K562 (cell line): ENCODE results near the gene TRIM40.

Experiments used
- HCFC1 ChIP-seq: IDR thresholded peaks from 2 replicates; pipeline ENCODE4 v1.6.1; 2012; ENCODE audit warnings: low read depth, low read length, improper control_type of control experiment
- KLF13 ChIP-seq: fragments of 450-650 bp; IDR thresholded peaks from 2 replicates; pipeline ENCODE4 v1.6.1; 2016; ENCODE audit warnings: missing genetic modification characterization, low read depth, mild to moderate bottlenecking, missing compliant biosample characterization, moderate library complexity, borderline replicate concordance
- LARP7 ChIP-seq: fragments of 450-650 bp; IDR thresholded peaks from 2 replicates; pipeline ENCODE4 v1.6.1; 2016
- NR4A1 ChIP-seq, 2 experiments: fragments of 250-450 bp in 1 of 2; fragments of 450-650 bp in 1 of 2; sonication (Bioruptor Pico) in 1 of 2; IDR thresholded peaks; 2 replicates each; pipeline versions ENCODE4 v1.4.0 to v1.6.1; 2016 to 2020; ENCODE audit warnings: mild to moderate bottlenecking in 2 of 2, missing compliant biosample characterization in 1 of 2, missing genetic modification characterization in 1 of 2, moderate library complexity in 1 of 2
- RAD21 ChIP-seq, 2 experiments: fragments of 250-450 bp in 1 of 2; fragments of 450-650 bp in 1 of 2; sonication (Bioruptor Pico) in 1 of 2; formaldehyde crosslinking in 1 of 2; IDR thresholded peaks in 1 of 2; conservative IDR thresholded peaks in 1 of 2; 2 replicates each; pipeline versions ENCODE4 v1.4.0 to v1.8.0; 2020 to 2022; ENCODE audit warnings: mild to moderate bottlenecking in 2 of 2, moderate library complexity in 1 of 2
- SAP30 ChIP-seq: fragments of 200-600 bp; sonication (generic); IDR thresholded peaks from 2 replicates; pipeline ENCODE4 v1.6.1; 2012; ENCODE audit warnings: borderline replicate concordance, low read depth, mild to moderate bottlenecking, moderate library complexity, low read length, control low read depth, inconsistent platforms; ENCODE audit not compliant: insufficient read depth, poor library complexity, severe bottlenecking
- TAF7 ChIP-seq: fragments of 450-650 bp; IDR thresholded peaks from 2 replicates; pipeline ENCODE4 v1.6.1; 2016; ENCODE audit warnings: missing genetic modification characterization, missing compliant biosample characterization
- ZC3H11A ChIP-seq: IDR thresholded peaks from 2 replicates; pipeline ENCODE4 v1.6.1; 2012; ENCODE audit warnings: low read depth, low read length, improper control_type of control experiment
- ZNF764 ChIP-seq: fragments of 250-450 bp; sonication (Bioruptor Pico); IDR thresholded peaks from 2 replicates; pipeline ENCODE4 v1.4.0; 2020; ENCODE audit warnings: low read depth, mild to moderate bottlenecking, moderate library complexity
- TF ChIP-seq, protein P1 (sequence below): sonication (generic); formaldehyde crosslinking; IDR thresholded peaks from 2 replicates; pipeline ENCODE4 v1.8.1; 2023; ENCODE audit warnings: mild to moderate bottlenecking, missing genetic modification reagents
- TF ChIP-seq, protein P2 (sequence below), 2 experiments: fragments of 450-650 bp; formaldehyde crosslinking in 1 of 2; IDR thresholded peaks; 2 replicates each; pipeline versions ENCODE4 v1.4.0 to v1.6.1; 2014 to 2020; ENCODE audit warnings: mild to moderate bottlenecking in 2 of 2, borderline replicate concordance in 1 of 2, low read depth in 1 of 2
- TF ChIP-seq, protein P3 (sequence below): fragments of 450-650 bp; IDR thresholded peaks from 2 replicates; pipeline ENCODE4 v1.6.1; 2017; ENCODE audit warnings: mild to moderate bottlenecking, moderate library complexity
- TF ChIP-seq, protein P4 (sequence below), 3 experiments: IDR thresholded peaks in 2 of 3; conservative IDR thresholded peaks in 1 of 3; 2 replicates each; pipeline ENCODE4 v1.5.1; 2011 to 2012; ENCODE audit warnings: low read length in 3 of 3, mild to moderate bottlenecking in 3 of 3, control low read depth in 2 of 3, improper control_type of control experiment in 1 of 3, inconsistent platforms in 1 of 3, low read depth in 1 of 3, mixed read lengths in 1 of 3, moderate library complexity in 1 of 3; ENCODE audit not compliant: insufficient read depth in 2 of 3
- TF ChIP-seq, protein P5 (sequence below): sonication (generic); formaldehyde crosslinking; IDR thresholded peaks from 2 replicates; pipeline ENCODE4 v1.8.0; 2022; ENCODE audit warnings: mild to moderate bottlenecking, missing genetic modification reagents

DNA sequence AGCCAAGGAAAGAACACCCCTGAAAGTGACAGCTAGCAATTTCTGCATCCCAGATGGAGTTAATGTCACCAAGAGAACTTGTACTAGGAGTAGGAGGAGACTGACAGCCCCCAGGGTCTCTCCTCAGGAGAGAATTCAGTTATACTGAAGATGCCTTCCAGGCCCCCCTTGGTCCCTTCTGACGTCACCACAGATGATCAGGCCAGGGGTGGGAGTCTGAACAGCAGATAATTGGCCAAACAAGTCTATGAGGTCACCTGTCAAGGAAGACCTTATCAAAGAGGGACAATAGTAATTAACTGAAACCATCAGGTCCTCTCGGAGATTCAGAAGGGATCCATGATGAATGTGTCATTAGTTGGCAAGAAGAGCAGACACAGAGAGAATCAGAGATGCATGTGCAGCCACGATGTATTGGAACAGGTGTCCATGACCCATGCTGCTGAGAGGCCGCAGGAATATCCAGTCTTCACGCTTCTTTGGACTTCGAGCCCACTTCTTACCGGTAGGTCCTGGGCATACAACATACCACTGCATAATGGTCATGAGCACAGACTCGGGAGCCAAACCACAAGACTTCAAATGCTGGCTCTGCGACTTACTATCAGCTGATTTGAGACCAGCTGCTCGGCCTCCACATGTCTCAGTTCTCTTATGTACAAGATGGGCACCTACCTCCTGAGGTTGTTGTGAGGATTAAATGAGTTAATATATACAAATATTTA lies 14.9 kb downstream of the TRIM40 start:
- TF ChIP-seq, protein P1, sequence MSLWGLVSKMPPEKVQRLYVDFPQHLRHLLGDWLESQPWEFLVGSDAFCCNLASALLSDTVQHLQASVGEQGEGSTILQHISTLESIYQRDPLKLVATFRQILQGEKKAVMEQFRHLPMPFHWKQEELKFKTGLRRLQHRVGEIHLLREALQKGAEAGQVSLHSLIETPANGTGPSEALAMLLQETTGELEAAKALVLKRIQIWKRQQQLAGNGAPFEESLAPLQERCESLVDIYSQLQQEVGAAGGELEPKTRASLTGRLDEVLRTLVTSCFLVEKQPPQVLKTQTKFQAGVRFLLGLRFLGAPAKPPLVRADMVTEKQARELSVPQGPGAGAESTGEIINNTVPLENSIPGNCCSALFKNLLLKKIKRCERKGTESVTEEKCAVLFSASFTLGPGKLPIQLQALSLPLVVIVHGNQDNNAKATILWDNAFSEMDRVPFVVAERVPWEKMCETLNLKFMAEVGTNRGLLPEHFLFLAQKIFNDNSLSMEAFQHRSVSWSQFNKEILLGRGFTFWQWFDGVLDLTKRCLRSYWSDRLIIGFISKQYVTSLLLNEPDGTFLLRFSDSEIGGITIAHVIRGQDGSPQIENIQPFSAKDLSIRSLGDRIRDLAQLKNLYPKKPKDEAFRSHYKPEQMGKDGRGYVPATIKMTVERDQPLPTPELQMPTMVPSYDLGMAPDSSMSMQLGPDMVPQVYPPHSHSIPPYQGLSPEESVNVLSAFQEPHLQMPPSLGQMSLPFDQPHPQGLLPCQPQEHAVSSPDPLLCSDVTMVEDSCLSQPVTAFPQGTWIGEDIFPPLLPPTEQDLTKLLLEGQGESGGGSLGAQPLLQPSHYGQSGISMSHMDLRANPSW (CRISPR knock-in tag), result no peak
- TF ChIP-seq SAP30, result no peak
- no peak for TF ChIP-seq RAD21 (CRISPR knock-in tag; conservative IDR thresholded peaks at IDR 0.05 in 1 of 2, IDR thresholded peaks at IDR 0.05 in 1 of 2)
- TF ChIP-seq, protein P2, sequence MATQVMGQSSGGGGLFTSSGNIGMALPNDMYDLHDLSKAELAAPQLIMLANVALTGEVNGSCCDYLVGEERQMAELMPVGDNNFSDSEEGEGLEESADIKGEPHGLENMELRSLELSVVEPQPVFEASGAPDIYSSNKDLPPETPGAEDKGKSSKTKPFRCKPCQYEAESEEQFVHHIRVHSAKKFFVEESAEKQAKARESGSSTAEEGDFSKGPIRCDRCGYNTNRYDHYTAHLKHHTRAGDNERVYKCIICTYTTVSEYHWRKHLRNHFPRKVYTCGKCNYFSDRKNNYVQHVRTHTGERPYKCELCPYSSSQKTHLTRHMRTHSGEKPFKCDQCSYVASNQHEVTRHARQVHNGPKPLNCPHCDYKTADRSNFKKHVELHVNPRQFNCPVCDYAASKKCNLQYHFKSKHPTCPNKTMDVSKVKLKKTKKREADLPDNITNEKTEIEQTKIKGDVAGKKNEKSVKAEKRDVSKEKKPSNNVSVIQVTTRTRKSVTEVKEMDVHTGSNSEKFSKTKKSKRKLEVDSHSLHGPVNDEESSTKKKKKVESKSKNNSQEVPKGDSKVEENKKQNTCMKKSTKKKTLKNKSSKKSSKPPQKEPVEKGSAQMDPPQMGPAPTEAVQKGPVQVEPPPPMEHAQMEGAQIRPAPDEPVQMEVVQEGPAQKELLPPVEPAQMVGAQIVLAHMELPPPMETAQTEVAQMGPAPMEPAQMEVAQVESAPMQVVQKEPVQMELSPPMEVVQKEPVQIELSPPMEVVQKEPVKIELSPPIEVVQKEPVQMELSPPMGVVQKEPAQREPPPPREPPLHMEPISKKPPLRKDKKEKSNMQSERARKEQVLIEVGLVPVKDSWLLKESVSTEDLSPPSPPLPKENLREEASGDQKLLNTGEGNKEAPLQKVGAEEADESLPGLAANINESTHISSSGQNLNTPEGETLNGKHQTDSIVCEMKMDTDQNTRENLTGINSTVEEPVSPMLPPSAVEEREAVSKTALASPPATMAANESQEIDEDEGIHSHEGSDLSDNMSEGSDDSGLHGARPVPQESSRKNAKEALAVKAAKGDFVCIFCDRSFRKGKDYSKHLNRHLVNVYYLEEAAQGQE (IDR thresholded peaks at IDR 0.05; ENCODE audit: borderline replicate concordance), result no peak
- TF ChIP-seq, protein P2 (CRISPR knock-in tag; IDR thresholded peaks at IDR 0.05; ENCODE audit: low read depth), result no peak
- TF ChIP-seq HCFC1, result no peak
- no peak for TF ChIP-seq ZNF764 (CRISPR knock-in tag)
- TF ChIP-seq, protein P3, sequence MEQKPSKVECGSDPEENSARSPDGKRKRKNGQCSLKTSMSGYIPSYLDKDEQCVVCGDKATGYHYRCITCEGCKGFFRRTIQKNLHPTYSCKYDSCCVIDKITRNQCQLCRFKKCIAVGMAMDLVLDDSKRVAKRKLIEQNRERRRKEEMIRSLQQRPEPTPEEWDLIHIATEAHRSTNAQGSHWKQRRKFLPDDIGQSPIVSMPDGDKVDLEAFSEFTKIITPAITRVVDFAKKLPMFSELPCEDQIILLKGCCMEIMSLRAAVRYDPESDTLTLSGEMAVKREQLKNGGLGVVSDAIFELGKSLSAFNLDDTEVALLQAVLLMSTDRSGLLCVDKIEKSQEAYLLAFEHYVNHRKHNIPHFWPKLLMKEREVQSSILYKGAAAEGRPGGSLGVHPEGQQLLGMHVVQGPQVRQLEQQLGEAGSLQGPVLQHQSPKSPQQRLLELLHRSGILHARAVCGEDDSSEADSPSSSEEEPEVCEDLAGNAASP, result no peak
- TF ChIP-seq, protein P4, sequence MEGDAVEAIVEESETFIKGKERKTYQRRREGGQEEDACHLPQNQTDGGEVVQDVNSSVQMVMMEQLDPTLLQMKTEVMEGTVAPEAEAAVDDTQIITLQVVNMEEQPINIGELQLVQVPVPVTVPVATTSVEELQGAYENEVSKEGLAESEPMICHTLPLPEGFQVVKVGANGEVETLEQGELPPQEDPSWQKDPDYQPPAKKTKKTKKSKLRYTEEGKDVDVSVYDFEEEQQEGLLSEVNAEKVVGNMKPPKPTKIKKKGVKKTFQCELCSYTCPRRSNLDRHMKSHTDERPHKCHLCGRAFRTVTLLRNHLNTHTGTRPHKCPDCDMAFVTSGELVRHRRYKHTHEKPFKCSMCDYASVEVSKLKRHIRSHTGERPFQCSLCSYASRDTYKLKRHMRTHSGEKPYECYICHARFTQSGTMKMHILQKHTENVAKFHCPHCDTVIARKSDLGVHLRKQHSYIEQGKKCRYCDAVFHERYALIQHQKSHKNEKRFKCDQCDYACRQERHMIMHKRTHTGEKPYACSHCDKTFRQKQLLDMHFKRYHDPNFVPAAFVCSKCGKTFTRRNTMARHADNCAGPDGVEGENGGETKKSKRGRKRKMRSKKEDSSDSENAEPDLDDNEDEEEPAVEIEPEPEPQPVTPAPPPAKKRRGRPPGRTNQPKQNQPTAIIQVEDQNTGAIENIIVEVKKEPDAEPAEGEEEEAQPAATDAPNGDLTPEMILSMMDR (IDR thresholded peaks at IDR 0.05 in 2 of 3, conservative IDR thresholded peaks at IDR 0.05 in 1 of 3; ENCODE audit: insufficient read depth in 2 of 3, low read depth in 1 of 3, low read length in 3 of 3), result no peak
- TF ChIP-seq KLF13 (tag), result no peak
- TF ChIP-seq, protein P5, sequence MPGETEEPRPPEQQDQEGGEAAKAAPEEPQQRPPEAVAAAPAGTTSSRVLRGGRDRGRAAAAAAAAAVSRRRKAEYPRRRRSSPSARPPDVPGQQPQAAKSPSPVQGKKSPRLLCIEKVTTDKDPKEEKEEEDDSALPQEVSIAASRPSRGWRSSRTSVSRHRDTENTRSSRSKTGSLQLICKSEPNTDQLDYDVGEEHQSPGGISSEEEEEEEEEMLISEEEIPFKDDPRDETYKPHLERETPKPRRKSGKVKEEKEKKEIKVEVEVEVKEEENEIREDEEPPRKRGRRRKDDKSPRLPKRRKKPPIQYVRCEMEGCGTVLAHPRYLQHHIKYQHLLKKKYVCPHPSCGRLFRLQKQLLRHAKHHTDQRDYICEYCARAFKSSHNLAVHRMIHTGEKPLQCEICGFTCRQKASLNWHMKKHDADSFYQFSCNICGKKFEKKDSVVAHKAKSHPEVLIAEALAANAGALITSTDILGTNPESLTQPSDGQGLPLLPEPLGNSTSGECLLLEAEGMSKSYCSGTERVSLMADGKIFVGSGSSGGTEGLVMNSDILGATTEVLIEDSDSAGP (CRISPR knock-in tag), result no peak
- no peak for TF ChIP-seq NR4A1 (CRISPR knock-in tag; IDR thresholded peaks at IDR 0.05)
- TF ChIP-seq NR4A1 (tag; IDR thresholded peaks at IDR 0.05), result no peak
- TF ChIP-seq TAF7 (tag), result no peak
- no peak for TF ChIP-seq LARP7
- TF ChIP-seq ZC3H11A, result no peak
